G401.6 (cell line): ENCODE data around the gene SFN.
A peak's percentile ranks its signal among the peaks of the same experiment; 100 is the strongest.
"Not testable (repeated sequence)": the region's sequence is repeated elsewhere in the genome, so short reads cannot be mapped to it uniquely, and the experiment has no call there.

Experiments
- FAIRE-seq: peaks from 2 replicates; lab custom pipeline; 2012; peaks lifted over from hg19 to GRCh38; lab: Jason Lieb, UNC

Gene SFN

DNA sequence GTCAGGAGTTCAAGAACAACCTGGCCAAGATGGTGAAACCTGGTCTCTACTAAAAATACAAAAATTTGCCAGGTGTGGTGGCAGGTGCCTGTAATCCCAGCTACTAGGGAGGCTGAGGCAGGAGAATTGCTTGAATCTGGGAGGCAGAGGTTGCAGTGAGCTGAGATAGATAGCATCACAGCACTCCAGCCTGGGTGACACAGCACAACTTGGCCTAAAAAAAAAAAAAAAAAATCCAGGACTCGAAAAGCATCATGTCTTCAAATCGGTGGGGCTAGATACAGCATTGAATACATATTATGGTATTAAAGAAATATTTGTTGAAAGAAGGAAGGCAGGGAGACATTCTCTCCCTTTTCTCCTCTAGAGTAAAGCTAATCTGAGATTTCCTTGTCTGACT lies 10.1 kb downstream of the SFN start:
- FAIRE-seq, result not testable (repeated sequence)

- no peak for FAIRE-seq
These were observed 11.9 kb downstream of the SFN start for GRCh38 chr1:26874896-26875295.

- FAIRE-seq, result no peak
These were observed 14.4 kb downstream of the SFN start for GRCh38 chr1:26877326-26877725.

- FAIRE-seq, result no peak
These were observed 16.8 kb downstream of the SFN start for GRCh38 chr1:26879793-26880192.

GRCh38 chr1:26881611-26882010 lies 18.7 kb downstream of the SFN start:
- FAIRE-seq, result not testable (repeated sequence)

- no peak for FAIRE-seq
These were observed 19.9 kb downstream of the SFN start for GRCh38 chr1:26882696-26883463.

DNA sequence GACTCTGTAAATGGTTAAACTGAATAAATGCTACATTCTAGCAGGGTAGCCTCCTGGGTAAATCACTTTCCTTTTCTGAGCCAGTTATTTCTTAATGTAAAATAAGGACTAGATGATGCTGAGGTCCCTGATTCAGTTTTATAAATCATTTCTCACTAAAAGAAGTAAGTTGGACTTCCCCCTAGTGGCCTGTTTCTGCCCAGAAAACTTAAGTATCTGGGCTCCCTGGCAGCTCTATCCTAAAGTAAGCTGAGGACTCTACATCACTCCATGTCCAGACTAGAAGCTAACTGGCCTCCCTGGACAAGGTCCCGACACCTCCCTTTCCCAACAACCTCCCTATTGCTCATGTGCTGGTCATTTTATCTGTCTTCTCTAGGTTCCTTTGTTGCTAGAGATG lies 24.2 kb downstream of the SFN start:
- no peak for FAIRE-seq

GRCh38 chr1:26888231-26888630 lies 25.3 kb downstream of the SFN start:
- no peak for FAIRE-seq

DNA sequence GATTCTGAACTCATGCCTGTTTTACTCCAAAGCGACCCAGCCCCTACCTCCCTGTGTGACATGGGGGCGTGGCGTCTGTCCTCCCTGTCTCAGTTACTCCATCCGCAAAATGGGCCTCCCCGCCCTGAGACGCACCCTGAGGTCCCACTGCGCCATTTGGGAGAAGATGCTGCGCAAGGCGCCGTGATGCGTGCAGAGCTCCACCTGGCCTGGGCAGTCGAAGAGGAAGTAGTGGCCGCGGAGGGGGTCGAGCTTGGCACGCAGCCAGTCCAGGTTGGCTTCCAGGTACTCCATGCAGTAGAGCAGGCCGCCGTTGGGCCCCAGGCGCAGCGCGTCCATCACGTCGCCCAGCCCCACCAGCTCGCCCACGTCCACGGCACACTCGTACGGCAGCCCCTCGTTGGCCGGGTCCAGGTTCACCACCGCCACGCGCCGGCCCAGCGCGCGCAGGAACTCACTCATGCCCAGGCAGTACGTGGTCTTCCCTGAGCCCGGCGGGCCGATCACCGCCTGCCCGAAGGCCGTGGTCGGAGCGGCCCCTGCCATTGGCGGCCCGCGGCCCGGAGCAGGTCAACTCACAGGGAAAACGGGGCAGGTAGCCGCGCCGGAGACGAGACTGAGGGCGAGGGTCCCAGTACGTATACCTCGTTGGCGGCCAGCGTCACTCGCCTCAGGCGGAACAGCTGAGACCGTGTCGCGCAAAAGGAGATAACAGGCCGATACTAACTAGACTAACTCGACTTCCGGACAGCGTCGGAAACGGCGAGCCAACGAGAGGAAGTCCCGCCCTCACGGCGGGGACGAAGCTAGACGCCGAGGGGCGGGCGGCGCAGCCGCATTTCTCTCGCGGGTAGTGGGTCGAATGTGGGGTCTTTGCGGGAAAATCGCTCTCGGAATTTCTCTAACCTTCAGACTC lies 26.9 kb downstream of the SFN start, which contains the start of gene GPN2:
TSS of gene GPN2 (minus strand) at position 733 of the 916 bp plus-strand sequence. CDS start at position 546, 187 bp downstream.
- peak; percentile 19 for FAIRE-seq

- no peak for FAIRE-seq
These were observed 27.5 kb downstream of the SFN start for GRCh38 chr1:26890467-26890796.

DNA sequence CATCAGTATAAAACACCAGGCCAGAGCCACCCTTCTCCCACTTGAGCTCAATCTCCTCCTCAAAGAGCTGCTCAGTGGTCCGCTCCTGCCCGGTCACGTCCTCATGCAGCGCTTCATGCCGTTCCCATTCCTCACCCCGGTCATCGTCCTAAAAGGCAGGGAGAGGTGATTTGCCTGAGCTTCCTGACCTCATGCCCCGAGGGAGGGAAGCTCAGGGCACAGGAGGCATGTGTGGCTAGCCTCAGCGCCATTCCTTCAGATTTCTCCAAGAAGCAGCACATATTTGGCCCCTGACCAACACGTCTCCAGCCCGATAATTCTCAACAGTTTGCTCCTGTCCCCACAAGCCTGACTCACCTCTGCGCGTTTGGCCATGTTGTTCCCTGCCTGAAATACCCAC lies 31.3 kb downstream of the SFN start:
- FAIRE-seq, result no peak

GRCh38 chr1:26897351-26897750 lies 34.4 kb downstream of the SFN start:
- FAIRE-seq, result no peak

GRCh38 chr1:26900001-26900814 lies 37.3 kb downstream of the SFN start, which contains the start of gene GPATCH3:
Gene GPATCH3, minus strand, starts transcription at chr1:26900467. Its CDS starts 25 bp downstream, at chr1:26900442.
- FAIRE-seq, result peak; percentile 81

DNA sequence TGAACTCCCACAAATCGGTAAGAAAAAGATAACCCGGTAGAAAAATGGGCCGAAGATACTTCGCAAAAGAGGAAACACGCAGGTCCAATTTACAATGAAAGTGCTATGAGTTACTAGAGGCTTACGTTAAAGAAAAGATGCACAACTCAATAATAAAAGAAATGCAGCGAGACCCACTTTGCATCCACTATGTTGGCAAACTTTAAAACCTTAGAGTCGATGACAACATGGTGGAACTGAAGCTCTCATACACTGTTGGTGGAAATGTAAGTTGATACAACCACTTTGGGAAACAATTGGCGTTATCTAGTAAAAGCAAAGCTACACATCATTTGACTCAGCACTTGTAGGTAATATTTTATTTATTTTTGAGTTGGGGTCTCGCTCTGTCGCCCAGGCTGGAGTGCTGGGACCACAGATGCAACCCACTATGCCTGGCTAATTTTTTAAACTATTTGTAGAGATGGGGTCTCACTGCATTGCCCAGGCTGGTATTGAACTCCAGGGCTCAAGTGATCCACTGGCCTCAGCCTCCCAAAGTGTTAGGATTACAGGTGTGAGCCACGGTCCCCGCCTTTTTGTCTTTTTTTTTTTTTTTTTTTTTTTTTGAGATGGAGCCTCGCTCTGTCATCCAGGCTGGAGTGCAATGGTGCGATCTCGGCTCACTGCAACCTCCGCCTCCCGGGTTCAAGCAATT lies 38.0 kb downstream of the SFN start:
- FAIRE-seq, result no peak

- FAIRE-seq, result no peak
These were observed 44.3 kb downstream of the SFN start for GRCh38 chr1:26907071-26907917.

DNA sequence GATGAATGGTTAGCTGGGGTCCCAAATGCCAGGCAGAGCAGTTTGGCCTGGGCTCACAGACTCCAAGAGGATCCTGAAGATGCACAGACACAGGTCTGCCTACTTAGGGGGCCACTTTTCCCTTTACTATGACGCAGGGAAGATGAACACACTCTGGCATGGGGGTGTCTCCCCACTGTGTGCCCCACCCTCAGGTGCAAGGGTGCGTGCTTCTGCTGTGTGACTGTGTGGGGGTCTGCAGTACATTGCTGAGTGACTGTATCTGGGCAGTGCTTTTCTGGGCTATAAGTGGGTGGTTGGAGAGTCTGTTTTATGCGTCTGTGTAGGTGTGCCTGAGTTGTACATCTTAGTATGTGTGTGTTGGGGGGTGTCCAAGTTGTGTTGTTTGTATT lies 47.0 kb downstream of the SFN start:
- FAIRE-seq, result no peak

DNA sequence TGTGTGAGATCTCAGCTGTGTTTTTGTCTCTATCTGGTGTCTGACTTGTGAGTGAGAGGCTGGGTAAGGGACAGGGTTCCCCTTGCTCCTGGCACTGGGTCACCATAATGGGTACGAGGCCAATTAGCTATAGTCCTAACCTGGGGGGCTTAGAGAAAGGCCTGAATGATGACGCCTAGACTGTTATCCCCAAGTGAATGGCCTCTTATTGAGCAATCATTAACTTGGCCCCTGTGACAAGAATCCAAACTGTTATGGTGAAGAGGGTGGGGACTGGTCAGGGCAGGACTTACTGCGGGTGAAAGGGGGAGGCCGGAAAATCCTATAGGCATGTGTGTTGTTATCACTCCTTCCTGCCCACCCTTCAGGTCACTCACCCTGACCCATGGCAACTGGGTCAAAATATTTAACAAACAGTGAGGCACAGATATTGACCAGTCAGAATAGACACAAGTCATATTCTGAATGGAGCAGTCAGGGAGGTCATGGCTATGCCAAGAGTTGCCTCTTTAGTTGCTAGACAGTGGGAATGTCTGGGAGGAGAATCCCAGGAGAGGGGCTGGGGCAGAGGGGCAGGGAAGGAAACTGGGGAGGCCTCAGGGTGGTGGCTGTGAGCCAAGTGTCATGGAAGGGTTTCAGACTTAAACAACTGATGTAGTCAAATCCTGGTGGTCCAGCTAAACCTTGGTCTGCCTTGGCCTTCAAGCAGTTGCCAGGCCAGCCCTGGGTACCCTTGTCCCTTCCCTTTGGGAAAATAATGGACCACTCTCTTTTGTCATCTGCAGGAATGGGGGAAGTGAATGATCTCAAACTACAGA lies 47.6 kb downstream of the SFN start:
- FAIRE-seq, result no peak

- no peak for FAIRE-seq
These were observed 48.6 kb downstream of the SFN start for GRCh38 chr1:26911399-26912146.

- FAIRE-seq, result no peak
These were observed 49.2 kb downstream of the SFN start for GRCh38 chr1:26912147-26912490.
